A673 (cell line): ENCODE data around the gene PHACTR2.
"Not testable (repeated sequence)": the region's sequence is repeated elsewhere in the genome, so short reads cannot be mapped to it uniquely, and the experiment has no call there.

Experiments
- EZH2 ChIP-seq: fragments of 200-600 bp; sonication (generic); IDR thresholded peaks from 2 replicates; pipeline ENCODE4 v1.6.1; 2017; ENCODE audit warnings: borderline replicate concordance, low read depth, mild to moderate bottlenecking, mixed read lengths, antibody characterized with exemption, low read length; ENCODE audit not compliant: poor library complexity, severe bottlenecking
- TF ChIP-seq, protein P1 (sequence below): fragments of 300-800, 200-600 bp; sonication (generic); conservative IDR thresholded peaks from 2 replicates; pipeline ENCODE4 v1.5.1; 2017; ENCODE audit warnings: low read depth, mild to moderate bottlenecking, antibody characterized with exemption, low read length, moderate library complexity, mixed read lengths

DNA sequence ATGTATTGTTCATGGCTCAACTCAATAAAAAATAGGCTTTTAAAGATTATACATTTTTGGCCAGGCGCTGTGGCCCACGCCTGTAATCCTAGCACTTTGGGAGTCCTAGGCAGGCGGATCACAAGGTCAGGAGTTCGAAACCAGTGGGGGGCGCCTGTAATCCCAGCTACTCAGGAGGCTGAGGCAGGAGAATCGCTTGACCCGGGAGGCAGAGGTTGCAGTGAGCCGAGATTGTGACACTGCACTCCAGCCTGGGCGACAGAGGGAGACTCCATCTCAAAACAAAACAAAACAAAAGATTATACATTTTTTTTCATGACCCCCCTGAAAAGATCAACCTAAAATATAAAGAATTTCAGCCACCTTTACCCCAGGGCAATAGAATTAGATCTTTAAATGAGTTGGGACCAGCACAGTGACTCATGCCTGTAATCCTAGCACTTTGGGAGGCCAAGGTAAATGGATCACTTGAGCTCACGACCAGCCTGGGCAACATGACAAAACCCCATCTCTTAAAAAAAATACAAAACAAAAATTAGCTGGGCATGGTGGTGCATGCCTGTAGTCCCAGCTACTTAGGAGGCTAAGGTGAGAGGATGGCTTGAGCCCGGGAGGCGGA, 60.4 kb downstream of the PHACTR2 start:
- TF ChIP-seq, protein P1, sequence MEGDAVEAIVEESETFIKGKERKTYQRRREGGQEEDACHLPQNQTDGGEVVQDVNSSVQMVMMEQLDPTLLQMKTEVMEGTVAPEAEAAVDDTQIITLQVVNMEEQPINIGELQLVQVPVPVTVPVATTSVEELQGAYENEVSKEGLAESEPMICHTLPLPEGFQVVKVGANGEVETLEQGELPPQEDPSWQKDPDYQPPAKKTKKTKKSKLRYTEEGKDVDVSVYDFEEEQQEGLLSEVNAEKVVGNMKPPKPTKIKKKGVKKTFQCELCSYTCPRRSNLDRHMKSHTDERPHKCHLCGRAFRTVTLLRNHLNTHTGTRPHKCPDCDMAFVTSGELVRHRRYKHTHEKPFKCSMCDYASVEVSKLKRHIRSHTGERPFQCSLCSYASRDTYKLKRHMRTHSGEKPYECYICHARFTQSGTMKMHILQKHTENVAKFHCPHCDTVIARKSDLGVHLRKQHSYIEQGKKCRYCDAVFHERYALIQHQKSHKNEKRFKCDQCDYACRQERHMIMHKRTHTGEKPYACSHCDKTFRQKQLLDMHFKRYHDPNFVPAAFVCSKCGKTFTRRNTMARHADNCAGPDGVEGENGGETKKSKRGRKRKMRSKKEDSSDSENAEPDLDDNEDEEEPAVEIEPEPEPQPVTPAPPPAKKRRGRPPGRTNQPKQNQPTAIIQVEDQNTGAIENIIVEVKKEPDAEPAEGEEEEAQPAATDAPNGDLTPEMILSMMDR, result not testable (repeated sequence)
- TF ChIP-seq EZH2, result not testable (repeated sequence)
